Measurements from ENCODE around the gene PDE4B.

PDE4B gene

DNA sequence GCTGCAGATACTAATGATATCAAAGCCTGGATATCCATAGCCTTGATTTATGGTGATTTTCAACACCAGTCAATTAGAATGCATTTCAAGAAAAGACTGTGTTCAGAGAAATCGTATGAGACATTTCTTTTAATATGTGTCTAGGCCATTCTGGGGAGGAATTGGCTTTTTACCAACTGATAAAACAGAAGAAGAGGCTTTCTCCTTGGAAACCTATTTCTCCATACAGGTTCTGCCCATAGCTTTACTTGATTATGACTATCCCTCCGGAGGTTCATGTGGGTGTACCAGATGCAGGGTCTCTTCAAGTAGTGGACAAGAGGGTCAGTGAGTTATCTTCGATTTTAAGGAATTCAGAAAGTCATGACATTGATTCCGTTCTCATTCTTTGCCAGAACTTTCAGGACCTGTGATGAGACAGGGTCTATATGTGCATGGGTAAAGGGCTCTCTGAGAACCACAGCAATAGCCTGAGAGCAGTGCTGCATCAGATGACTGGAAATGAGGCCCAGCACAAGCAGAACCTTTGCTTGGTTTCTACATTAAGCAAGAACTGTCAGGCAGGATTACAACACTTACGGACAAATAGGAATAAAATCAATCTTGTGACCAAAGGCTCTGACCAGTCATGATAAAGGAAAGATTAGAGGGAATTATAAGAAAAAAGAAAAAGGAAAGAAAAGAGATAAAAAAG lies 477.6 kb downstream of the PDE4B start:
- DNase-seq = no peak

DNA sequence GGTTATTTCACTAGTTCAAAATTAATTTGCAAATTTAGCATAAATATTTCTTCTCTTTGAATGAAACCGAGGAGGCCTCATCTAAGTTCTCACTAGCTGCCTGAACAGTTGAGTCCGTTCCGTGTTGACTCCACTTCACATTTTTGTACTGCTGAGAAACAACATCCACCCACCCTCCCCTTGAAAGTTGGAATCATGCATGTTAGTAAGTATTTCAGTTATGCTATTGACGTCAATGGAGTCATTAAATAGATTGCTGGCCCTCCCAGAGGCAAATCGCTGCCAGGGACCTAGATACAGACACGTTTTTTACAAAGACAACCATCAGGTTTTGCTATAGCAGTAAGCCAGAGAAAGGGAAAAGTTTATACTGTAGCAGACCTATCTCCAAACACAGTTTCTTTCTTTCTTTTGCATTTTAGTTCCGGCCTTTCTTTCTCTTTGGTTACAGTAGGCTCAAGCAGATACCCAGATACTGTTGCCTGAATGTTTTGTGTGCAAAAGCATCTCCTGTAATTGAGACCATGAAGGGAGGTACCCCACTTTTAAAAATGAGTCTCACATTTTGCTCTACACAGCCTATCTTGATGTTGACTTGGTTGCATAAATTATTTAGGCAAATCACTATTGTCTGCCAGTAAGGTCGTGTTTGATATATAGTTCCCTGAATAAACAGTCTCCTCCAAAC lies 478.7 kb downstream of the PDE4B start:
- peak; percentile 79 for DNase-seq

DNA sequence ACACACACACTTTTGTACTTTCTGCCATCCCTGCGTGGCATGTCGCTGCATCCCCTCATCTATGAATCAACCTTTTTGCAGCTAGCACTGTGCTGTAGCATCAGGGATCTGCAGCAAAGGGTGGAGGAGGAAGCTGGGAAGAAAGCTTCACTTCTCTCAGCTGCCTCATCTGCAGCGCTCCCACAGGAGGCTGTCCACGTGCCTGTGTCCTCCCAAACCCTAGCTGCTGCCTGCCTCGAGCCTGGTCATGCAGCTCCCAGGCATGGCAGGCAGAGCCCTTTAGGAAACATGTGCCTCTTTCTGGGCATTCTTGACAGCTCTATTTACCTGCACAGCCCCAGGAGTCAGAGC lies 479.2 kb downstream of the PDE4B start:
- DNase-seq = peak; percentile 33

DNA sequence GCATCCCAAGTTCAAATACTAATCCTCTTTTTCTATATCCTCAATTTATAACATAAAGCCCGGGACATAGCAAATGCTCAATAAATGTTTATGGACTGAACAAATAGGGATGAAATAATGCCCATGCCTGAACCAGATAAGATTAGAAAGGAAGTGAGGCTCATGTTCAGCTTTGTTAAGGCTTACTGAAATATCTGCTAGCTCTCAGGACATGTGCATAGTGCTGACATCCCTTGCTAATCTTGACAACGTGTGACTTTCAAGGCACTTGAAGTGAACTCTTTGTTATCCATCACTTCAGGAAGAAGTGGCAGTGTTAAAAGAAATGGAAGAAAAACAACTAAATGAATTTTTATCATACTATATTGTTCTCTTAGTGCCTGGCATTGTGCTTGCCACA lies 481.0 kb downstream of the PDE4B start:
- no peak for DNase-seq

DNA sequence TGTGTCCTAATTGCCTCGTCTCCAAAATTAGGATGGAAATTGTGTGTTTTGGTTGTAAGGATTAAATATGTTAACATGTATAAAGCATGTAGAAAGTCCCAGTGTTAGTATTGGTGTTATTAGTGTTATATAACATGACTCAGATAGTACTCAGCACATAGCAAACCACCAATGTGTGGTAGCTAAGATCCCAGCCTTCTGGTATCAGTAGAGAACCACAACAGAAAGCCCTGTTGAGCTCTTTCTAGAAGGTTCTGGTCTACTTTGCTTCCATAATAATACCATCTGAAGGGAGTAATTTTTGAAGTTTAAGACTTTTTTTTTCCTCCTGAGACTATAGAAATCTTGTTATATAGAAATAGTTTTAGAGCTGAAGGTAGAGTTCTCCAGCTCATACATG lies 481.9 kb downstream of the PDE4B start:
- no peak for DNase-seq

DNA sequence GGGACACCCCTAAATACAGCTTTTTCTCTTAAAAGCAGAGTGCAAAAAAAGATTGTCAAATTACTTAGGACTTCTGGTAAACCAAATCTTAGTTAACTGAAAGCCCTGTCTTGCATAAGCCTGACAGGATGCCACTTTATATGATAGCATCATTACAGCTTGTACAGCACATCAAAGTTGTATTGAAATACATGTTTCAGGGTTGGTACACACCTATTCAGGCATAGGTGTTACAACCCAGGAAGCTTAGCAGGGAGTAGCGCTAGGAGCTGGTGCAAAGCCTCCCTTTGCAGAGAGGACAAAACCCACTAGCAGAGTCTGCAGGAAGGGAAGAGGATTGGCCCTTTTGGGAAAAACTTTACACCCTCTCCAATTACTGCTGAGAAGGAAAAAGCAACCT lies 482.4 kb downstream of the PDE4B start:
- DNase-seq = no peak

DNA sequence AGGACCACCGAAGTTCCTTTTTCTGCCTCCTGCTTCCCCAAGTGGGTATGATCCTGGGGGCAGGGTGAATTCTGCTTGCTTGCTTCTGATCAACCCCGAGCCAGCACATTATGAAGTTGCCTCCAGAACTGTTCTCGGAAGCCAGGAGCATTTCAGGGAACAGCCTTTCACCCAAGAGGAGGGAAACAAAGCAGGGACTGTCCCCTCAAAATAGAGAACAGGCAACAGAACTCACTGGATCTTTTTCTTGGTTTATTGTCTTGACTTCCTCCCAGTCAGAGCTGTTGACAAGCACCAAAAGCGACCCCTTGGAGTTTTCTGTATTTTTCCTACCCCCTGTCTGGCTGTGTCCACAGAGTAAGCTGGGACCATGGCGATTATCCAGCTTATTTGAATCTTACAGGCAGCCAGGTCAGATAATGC lies 482.9 kb downstream of the PDE4B start:
- DNase-seq = no peak

DNA sequence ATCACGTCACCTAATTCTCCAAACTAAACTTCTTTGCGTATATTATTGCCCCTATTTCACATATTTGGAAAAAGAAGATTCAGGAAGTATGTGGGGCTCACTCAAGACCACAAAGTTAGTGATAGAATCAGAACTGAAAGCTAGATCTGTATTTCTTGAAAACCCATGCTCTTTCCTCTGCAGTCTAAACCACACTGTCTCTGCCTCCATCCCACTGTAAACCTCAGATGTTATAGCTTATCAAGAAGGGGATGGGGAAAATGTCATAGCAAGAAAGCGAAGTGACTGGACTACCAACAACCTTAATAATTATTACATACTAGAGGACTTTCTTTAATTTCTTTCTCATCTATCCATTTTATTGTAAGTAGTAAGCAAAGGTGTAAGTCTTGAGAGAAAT lies 483.5 kb downstream of the PDE4B start:
- no peak for DNase-seq

DNA sequence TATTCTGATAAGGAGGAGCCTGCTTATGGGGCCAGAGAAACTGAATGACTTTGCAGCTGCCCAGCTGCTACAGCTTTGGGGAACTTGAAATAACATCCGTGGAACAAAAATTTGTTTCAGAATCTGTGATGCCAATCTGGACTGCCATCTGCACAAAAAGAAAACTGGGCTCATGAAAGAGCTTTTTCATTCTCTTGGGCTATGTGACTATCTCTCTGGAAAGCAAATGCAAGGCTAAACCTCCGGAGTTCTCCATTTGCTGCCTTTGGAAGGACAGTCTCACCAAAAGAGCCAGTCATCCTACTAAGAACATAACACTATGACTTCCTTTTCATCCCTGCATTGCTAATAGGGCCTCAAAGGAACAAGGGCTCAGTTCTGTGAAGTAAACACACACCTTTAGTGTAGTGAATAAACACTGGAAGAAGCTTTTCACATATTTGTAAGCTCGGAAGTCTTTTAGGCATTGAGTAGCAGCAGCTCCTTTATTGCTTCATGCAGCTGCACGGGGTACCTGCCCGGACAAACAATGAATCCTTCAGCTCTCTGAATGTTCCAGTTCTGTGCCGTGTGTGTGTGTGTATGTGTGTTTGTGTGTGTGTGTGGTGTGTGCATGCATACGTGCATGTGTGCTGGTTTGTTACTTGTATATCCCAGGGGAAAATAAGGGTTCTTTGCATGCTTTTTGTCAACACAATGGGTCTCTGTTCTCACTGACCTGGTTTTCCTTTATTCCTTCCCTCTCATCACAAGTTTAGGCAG lies 485.7 kb downstream of the PDE4B start:
- DNase-seq = peak; percentile 73

DNA sequence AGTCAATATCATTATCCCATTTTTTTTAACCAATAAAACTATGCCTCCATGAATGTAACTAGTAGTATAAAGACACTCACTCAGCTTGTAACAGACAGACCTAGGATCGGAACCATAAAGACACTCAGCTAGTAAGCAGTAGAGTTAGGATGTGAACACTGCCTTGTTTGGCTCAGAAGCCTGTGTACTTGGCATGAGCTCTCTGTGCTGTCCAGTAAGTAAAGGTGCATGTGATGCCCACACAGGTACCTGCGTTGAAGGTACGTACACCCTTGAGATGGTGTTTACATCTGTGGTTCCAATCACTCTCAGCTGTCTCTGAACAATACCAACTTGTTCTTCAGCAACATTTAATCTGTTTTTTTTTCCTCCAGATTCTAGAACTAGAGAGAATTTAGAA lies 489.1 kb downstream of the PDE4B start:
- no peak for DNase-seq

DNA sequence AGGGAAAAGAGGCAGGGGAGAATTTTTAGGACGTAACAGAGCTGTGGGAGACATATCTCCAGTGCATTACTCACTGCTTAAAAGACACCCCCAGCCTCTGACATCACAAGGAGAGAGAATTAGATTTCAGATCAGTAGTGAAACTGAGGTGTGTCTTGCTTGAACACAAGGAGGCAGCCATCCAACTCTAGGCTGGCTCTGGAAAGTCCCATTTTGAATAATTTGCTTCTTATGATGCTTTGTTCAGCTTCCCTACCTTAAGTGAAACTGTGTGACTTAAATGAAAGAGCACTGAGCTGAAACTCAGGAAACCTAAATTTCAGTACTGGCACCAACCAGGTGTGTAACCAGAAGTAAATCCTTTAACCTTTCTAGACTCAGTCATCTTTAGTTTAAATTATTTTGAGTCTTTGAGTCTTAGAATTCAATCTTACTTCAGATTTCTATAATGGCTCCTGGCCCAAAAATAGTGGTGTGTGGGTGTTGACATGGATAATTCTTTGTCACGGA lies 489.7 kb downstream of the PDE4B start:
- DNase-seq = no peak

DNA sequence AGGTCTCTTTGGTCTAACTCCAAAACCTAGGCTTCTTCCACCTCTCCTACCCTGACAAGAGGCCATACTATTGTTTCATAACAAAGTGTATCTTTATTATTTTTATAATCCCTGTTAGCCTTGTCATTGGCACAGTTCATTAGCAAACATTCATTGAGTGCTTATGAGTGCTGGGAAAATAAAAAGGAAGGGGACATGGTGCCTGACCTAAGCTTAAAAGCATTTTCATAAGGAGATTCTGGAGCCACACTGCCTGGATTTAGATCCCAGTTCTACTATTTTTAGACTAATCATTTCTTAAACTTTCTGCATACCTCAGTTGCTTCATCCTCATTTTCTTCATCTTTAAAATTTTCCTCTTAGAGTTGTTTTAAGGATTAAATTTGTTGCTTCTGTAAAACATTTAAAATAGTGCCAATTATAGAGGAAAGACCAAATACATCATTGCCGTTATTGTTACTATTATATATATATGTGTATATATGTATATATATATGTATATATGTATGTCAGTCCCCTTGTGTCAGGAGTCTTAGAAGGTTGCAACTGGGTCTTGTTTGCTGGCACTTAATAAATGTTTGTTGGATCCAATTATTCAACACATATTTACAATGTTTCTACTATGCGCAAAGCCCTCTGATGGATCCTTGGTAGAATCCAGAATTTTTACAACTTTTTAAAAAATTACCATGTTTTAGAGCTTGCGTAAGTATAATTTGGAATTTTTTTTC lies 490.4 kb downstream of the PDE4B start:
- DNase-seq = no peak

DNA sequence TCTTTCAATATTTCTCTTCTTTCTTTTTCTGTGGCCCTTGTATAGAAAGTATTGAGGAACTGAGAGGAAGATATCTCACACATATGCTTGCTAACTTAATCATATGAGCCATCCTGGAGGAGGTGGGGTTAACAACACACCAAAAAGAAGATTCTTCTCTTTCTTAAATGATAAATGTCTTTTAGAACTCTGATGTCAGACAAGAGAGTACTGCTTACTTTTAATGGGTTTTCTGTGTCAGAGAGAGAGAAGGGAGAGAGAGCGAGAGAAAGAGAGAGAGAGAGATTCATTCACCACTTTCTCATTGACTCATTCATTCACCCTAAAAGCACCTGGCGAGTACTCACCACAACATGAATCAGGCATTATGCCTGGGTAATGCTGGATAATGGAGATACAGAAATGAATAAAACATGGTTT lies 490.9 kb downstream of the PDE4B start:
- DNase-seq = no peak

DNA sequence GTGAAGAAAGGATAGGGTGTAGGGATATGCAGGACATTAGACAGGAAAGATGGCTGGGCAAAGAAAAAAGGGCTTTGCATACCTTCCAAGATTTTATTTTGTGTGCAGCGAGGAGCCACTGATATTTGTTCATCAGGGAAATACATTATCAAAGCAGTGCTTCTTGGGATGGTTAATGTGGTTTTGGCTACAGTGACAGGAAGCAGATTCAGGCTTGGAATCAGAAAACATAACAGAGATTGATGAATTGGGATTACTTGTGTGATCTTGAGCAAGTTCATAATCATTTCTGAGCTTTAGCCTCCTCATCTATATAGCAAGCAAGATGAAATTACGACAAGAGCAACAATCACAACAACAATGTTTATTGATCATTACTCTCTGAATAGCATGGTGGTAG lies 492.1 kb downstream of the PDE4B start:
- DNase-seq = no peak

DNA sequence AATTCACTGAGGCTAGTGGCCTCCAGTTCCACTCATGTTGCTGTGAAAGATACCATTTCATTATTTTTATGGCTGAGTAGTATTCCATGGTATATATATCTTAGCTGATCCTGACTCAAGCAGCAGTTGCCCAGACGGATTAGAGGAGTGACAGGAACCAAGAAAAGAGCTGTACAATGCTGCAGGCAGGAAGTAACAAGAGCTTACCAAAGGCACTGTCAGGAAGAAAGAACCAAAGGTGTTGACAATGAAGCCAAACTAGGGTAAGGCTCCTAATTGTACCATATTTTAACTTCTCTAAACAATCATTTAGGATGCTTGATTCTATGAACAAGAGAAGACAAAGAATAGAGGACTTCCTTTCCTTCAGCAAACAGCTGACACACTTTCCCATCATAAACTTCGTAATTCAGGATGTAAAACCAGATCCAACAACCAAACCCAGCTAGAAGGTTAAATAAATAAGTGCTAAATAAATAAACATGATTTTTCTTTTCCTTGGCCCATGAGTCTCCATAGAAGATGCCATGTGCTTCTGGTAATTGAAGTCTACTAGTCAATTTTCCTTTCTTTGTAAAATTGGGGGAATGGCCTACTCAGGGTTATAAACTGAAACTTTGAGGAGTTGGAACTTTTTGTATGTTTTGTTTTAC lies 493.0 kb downstream of the PDE4B start:
- no peak for DNase-seq

DNA sequence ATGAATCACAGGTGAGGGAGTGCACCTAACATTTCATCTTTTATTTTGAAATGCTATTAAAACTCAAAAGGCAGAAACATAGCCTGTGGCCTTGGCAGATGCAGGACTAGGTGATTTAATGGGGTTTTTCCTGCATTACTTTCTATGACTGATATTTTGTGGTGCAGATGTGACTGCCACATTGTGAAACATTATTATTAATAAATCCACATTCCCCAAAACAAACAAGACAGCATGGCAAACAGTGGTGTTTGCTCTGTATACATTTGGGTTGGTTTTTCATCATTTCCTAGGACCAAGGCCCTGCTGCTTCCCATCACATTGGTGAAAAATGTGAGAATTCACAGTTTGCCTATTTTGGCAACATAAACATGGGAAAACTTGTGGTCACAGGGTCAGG lies 493.6 kb downstream of the PDE4B start:
- no peak for DNase-seq

DNA sequence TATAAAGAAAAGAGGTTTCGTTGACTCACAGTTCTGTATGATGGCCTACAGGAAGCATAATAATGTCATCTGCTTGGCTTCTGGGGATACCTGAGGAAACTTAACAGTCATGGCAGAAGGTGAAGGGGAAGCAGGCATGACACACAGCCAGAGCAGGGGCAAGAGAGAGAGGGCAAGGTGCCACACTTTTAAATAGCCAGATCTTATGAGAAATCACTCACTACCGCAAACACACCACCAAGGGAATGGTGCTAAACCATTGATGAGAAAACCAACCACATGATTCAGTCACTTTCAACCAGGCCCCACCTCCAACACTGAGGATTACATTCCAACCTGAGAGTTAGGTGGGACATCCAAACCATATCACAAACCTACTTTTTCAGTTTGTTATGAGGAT lies 495.4 kb downstream of the PDE4B start:
- no peak for DNase-seq

DNA sequence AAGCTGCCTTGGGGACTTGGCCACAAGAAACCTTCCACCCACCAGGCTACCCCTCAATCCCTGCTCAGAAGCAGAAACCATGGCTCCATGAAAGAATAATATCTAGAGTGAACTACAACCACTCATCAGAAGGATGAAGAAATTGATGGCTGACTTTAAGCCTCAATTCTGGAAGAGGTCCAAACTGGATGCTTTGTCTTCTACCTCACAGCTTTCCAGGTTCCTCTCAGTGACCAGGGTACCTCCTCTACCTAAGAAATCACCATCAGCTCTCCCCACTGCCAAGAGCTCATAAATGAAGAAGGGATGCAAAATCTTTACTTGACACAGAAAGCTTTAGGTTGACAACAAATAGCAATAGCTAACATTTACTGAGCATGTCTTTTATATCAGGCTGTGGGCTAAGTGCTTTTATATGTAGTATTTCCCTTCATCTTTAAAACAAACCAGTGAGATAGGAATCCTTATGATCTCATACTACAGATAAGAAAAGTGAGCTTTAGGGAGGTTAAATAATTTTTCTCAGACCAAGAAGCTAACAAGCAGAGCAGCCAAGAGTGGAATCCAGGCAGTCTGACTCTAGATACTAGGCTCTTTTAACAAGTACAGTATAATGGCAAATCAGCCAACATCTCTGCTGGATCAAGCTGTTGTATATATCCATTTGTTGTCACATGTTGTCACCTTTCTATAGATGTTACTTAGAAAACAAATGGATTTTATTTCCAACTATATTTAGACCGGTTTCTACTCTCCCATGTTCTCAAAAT lies 498.3 kb downstream of the PDE4B start:
- no peak for DNase-seq

DNA sequence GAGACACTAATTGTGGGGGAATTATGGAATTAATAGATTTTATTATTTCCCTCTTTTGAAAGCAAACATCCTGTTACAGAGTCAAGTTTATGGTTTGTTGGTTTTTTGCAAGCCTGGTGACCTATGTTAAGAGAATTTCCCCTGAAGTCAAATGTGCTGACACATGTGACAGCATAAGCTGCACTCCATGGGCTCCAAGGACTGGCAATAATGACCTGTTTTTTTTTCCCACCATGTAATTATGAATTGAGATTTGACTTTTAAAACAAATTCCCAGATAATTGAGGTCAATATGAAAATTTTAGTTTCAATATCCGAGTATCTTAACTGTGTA lies 498.8 kb downstream of the PDE4B start:
- no peak for DNase-seq

DNA sequence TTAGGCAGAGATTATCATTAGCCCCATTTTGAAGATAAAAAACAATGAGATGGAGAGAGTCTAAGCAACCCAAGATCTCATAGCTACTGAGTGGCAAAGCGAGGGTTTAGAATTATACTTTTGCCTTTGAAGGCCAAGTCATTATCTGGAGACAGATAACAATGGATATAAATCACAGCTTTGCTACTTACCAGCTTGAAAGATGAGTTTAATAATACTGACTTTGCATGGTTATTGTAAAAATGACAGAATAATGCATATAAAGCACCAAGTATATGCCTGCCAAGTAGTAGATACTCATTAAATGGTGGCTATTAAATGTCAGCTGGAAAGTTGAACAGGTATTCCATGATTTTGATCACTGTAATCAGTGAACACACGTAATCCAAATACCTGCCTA lies 499.6 kb downstream of the PDE4B start:
- DNase-seq = no peak

DNA sequence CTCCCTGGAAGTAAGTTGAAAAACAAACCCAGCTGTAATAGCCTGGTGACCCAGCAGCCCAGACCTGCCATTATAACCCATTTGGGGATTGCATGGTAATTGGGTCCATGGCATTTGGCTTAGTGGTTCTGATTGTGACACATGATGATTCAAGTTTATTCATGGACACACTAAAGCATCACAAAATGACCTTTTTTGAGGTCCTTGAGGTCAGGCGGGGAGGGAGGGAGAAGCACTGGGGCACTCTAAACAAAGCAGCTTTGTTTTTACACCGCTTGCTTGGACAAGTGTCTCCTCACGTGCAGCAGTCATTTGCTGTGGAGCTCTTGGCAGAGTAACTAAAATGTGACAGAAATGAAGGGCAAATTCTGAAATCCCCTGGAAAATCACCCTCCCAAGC lies 500.2 kb downstream of the PDE4B start:
- DNase-seq = no peak

DNA sequence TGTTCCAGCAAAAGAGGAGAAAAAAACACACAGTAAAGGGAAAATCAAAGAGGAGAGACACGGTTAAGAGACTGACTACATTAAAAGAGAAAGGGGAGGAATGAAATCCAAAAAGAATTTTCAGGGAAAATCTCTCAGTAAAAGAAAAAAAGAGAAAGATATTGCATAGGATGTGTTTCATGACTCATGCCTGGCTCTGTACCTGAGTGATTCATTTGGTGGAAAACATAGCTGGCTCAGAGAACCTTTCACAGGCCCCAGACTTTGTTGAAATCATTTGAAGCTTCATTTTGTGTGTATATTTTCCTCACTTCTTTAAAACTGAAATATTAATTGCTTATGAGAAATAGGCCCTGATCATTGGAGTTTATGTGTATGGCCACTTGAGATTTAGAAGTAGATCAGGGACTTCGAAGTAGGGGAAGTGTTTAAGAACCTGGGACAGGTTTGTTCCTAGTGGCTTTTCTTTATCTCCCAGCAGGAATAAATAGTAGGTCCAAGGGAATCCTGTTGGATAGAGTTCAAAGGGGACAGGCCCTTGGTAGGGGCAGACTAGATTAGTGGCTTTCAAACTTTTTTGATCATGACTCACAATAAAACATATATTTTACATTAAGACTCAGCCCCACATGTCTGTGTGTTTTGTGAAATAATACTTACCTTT lies 502.1 kb downstream of the PDE4B start:
- no peak for DNase-seq
